HG02943 (cell line): Measurements from ENCODE around the gene FAM135A.
"Not testable (repeated sequence)": the region's sequence is repeated elsewhere in the genome, so short reads cannot be mapped to it uniquely, and the experiment has no call there.

ENCODE experiments used
- ATAC-seq: cut with Tn5 transposase; IDR thresholded peaks from one replicate; pipeline ENCODE4 v1.9.1; 2021; ENCODE audit warnings: mild to moderate bottlenecking, low read depth, moderate library complexity; ENCODE audit not compliant: unreplicated experiment

Gene FAM135A

DNA sequence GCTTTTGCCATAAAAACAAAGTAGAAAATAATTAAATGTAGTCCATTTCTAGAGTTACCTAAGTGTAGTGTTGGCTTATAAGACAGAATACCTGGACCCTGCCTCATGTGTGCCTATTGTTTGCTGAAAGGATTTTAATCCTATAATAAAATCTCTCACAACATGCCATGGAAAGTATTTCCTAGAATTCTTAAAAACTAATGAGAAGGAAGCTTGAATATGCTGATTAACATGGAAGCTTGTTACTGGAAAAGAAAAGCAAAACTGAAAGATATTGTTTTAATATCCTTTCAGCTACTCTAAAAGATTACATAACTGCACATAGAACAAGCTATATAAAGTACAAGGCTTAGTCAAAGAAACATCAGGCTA is 18.0 kb upstream of the FAM135A start:
- ATAC-seq, result no peak

DNA sequence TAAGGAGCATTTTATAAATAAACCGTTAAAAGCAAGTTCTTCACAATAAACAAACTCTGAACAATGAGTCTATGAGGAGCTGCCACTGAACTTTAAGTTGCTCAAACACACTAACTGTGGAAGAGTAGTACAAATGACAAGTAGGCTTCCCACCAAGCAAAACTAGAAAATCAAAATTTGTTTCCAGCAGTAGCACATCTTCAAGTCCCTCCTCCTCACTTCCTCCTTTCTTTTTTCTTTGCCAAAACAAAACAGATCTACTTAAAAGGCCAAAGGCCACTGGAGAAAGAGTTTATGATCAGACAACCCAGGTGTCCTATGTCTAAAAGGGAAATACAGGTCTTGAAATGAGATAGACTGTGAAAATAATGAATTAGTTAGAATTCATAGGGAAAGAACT is 17.1 kb upstream of the FAM135A start:
- ATAC-seq, result no peak

DNA sequence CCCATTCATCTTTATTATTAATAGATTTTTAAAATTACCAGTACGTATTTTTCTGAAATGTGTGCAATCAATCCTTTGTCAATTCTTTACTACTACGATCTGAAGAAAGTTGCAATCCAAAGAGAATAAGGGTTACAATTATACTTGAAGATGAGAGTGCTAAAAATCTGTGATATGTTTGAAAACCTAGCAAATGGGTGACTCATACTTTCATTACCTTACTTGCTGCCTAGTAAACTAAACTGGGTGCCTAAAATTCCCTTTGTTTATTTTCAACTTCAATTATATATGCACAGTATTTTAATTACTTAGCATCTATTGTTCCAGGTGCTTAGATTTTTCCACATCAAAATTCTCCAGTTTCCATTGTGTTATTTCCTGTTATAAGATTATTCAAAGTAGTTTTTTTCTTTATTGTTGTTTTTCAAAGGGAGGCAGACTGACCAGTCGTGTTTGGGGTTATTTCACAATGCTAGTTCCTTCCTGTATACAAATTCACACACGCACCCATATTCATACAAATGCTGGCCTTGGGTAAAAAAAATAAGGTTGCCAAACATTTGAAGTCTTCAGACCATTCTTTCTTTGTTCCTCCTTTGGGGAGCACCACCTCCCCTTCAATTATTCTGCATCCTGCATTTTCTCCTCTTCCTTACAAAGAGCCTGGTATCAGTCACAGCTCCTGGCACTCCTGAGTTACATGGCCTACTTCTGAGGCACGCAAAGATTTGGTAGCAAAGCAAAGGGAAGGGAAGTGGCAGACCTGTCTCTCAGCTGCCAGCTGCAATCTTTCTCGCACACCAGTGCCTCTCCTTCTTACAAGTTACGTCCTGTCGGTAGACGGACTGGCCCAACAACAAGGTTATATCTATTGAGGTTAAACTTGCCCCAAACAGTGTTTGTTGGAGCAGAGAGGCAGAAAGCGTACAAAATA is 16.2 kb upstream of the FAM135A start:
- no peak for ATAC-seq

DNA sequence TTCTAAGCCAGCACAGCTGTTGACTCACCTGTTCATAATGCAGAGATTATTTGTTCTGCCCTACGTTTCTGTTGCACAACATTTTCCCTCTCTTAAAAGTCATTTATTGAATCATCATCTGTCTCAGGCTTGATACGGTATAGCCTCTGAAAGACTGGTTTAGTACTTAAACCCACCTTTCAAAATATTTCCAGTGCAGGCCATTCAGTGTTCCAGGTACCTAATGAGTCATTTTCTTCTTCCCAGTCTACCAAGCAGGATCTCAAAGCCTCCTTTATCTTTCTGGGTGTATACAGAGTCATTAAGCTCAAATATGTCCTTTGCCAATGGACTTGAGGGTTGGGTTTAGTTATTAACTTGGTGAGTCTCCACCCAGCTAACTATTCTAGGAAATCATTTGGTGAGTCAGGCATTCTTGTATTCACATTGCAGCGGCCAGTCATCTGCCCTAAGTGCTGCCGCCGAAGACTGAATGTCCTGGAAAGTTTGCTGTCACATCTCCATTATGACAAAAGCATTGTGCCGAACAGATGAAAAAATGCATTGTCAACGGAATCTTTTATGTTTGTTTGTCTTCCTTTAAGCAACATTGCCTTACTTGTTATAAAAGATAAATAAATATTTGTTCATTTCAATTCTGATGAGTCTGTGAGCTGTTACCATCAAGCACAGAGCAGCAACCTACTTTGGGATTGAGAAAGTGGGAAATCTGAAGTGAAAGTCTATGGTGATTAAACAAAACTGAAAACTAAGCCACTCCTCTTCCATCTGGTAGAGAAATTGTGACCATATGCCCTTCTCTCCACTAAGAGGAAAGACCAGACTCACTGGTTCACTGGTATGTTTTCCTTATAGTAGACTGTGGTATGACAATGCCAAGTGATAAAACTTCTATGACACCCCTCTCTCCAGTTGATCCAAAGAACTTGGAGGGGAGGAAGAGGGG is 14.3 kb upstream of the FAM135A start:
- no peak for ATAC-seq

DNA sequence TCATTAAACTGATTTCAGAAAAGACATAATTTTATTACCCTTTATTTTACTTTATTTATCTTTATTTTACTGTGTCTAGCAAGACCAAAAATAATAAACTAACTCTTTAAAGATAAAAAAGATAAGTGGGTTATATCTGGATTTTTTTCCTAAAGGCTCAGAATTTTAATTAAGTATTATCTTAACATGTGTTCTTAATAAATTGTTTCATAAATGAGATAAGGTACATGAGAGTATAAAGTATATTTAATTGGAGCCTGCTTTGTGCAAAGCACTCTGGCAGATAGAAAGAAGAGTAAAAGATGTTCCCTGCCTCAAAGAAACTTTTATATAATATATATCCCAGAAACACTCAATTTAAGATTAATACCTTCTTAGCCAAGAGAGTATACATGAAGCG is 8.7 kb upstream of the FAM135A start:
- no peak for ATAC-seq

GRCh38 chr6:70409216-70409615 is 4.1 kb upstream of the FAM135A start:
- no peak for ATAC-seq

DNA sequence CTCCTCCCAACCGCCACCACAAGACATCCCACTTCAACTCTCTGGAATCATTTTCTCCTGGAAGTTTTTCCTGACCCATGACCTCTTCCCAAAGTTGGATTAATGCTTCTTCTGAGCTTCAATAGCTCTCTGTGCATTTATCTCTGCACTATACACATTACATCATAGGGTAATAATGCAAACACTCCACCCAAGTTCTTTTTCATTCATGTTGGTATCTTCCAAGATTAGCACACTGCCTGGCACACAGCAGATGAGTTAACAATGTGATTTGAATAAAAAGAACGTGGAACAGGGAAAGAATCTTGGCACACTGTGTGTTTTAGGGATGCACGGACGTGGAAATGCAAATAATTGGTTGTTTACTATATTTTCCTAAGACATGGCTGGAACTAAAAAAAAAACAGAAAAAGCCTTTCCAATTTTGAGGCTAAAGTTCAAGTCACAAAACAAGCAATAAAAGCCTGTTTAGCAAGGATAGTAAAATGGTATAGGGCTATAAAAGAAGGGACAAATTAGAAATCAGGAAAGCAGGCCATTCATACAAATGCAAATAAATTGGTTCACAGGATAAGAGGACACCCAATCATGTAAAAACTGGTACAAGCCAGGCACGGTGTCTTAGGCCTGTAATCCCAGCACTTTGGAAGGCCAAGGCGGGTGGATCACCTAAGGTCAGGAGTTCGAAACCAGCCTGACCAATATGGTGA is 1.6 kb upstream of the FAM135A start:
- ATAC-seq, result no peak

GRCh38 chr6:70412252-70413113 is 825 bp upstream of the FAM135A start:
- peak; percentile 17 for ATAC-seq

- peak; percentile 3 for ATAC-seq
Measured at GRCh38 chr6:70413992-70414494, 735 bp downstream of the FAM135A start.

- ATAC-seq, result no peak
Measured at GRCh38 chr6:70414813-70415212, 1.5 kb downstream of the FAM135A start.

GRCh38 chr6:70415247-70415646 is 1.9 kb downstream of the FAM135A start:
- no peak for ATAC-seq

DNA sequence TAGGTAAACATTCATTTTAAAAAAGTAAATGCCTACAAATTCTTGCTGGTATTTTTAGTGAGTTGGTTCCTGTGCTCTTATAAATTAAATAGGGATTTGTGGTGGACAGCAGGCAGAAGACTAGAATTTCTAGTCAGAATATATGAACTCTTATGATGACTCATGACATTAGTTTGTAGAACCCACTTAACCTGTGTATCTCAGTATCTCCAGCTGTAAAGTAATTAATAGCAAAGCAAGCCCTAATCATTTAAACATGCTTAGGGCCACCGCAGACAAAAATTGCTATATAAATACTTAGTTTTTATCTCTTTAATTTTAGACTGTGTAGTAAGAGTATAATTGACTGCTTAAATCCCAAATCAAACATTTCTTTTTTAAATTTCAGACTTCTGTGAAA is 2.4 kb downstream of the FAM135A start:
- ATAC-seq, result no peak

- ATAC-seq, result no peak
Measured at GRCh38 chr6:70421509-70421908, 8.2 kb downstream of the FAM135A start.

DNA sequence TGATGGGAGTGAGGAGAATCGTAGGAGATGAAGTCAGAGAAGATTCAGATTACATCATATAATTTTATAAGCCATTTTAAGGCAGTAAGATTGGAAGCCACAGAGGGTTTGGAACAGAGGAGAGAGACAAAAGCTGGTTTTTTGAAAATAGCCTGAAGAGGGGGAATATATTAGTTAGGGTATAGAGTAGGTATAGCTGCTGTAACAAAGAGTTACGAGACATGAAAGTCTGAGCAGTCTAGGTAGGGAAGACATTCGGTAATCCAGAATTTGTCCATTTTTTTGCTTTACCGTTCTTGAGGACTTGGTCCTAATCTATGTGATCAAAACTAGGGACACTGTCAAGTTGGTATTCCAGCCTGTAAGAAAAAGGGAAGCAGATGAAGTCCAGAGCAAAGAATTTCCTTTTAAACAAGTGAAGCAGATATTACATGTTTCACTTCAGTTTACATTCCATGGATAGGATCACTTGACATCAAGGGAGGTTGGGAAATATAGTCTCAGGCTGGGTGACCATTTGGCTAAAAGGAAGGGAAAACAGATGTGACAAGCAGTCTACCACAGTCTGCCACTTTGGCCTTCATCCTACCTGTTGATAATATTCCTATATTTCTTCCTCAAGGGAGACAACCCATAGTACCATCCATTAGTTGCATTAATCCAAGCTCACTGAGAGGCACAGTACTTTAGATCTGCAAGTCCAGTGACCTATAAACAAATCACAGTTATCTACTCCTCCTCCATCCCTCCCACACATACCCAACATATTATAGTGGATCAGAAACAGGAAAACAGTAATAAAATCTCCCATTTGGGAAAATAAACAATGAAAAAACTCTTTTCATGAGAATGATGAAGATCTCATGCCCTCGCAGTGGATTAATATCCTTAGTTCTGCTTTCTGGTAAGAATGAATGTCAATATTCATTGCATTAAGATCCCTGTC is 10.2 kb downstream of the FAM135A start:
- no peak for ATAC-seq

- no peak for ATAC-seq
Measured at GRCh38 chr6:70424291-70424690, 11.0 kb downstream of the FAM135A start.

DNA sequence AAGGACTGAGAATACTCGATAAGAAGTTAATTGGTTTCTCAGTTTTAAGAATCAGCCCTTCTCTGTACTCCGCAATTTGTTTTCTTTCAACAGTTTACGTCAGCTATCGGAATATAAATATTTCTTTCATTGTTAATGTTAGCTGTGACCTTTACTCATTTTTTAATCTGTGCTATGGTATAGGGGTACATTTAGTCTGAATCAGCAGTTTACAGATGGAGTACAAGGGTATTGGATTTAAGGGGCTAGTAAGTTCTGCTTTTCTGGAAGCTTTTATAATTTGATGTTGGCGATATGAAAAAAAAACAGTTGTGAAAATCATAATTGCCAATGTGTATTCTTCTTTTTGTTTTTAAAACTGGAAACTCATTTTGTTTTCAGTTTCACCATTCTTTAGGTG is 23.0 kb downstream of the FAM135A start:
- no peak for ATAC-seq

DNA sequence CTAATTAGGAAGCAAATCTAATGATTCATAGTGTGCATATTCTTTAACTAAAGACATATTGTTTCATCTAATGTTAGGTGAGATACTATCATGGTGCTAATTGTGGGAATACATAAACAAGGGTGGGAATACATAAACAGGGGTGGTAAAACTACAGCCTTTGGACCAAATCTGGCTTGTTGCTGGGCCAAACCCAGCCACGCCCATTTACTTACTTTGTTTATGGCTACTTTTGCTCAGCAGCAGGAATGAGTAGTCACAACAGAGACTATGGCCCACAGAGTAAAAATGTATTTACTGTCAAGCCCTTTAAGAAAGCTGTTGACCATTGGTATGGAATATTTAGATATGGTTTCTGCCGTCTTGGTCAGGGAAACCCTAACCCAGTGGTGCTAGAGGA is 31.7 kb downstream of the FAM135A start:
- ATAC-seq, result no peak

DNA sequence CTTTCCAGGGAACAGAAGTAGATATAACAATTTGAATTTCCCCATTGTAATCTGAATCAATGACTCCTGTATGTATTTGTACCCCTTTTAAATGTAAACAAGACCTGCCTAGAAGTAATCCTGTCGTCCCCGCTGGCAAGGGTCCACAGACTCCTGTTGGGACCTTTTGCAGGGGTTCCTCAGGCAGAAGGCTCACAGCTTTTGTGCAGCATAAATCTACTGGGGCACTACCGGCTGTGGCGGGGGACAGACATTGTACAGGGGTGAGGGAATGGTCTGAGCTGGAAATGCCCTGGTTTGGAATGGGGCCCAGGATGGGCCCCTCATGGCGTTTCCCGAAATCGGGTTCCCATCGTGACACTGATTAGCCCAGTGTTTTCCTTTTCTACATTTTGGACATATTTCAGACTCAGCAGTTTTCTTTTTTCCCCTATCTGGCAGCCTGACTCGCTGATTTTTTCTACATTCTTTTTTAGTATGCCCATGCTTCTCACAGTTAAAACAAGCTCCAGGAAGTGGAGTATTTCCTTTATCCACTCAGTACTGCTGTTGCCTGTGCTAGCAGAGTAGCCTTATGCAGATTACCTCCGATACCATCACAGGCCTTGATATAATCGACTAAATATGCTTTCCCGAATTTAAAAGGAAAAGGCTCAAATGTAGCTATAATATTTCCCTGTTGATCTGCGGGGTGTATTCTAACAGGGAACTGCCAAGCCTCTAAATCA is 34.2 kb downstream of the FAM135A start:
- not testable (repeated sequence) for ATAC-seq
